ENCODE results near the gene SH3TC1.
A peak's percentile ranks its signal among the peaks of the same experiment; 100 is the strongest.

SH3TC1 gene

GRCh38 chr4:8163436-8164193, 35.5 kb upstream of the SH3TC1 start:
- DNase-seq (ENCODE audit: low read depth, low spot score): no peak

- no peak for DNase-seq (ENCODE audit: low read depth, low spot score)
These were observed 34.9 kb upstream of the SH3TC1 start for GRCh38 chr4:8164194-8164565.

GRCh38 chr4:8164687-8165086, 34.4 kb upstream of the SH3TC1 start:
- DNase-seq (ENCODE audit: low read depth, low spot score): no peak

DNA sequence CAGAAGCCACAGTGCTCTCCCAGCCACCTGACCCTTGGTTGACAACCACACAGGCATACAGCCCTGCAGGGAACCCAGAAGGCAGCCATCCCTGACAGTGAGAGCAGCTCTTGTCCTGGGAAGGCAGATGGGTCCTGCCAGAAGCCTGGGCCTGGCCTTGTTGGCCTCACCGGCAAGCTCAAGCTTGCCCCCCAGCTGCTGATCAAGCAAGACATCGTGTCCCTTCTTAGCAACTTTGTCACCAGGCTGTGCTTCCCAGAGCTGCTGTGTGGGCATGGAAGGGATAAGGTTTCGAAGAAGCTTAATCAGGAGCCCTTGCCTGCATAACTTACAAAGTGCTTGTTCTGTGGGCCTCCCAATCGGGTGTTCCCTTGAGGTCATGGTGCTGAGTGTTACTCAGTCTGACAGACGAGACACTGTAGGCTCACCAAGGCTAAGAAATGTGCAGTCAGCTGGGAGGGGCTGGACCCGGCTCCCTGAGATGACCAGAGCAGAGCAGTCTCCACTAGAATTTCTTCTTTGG, 33.7 kb upstream of the SH3TC1 start:
- DNase-seq (ENCODE audit: low read depth, low spot score): no peak

- DNase-seq (ENCODE audit: low read depth, low spot score): no peak
These were observed 31.8 kb upstream of the SH3TC1 start for GRCh38 chr4:8167291-8167690.

- DNase-seq (ENCODE audit: low read depth, low spot score): no peak
These were observed 31.3 kb upstream of the SH3TC1 start for GRCh38 chr4:8167815-8168214.

GRCh38 chr4:8168232-8168631, 30.9 kb upstream of the SH3TC1 start:
- no peak for DNase-seq (ENCODE audit: low read depth, low spot score)

- no peak for DNase-seq (ENCODE audit: low read depth, low spot score)
These were observed 30.1 kb upstream of the SH3TC1 start for GRCh38 chr4:8168832-8169598.

GRCh38 chr4:8169763-8170162, 29.3 kb upstream of the SH3TC1 start:
- DNase-seq (ENCODE audit: low read depth, low spot score): no peak

DNA sequence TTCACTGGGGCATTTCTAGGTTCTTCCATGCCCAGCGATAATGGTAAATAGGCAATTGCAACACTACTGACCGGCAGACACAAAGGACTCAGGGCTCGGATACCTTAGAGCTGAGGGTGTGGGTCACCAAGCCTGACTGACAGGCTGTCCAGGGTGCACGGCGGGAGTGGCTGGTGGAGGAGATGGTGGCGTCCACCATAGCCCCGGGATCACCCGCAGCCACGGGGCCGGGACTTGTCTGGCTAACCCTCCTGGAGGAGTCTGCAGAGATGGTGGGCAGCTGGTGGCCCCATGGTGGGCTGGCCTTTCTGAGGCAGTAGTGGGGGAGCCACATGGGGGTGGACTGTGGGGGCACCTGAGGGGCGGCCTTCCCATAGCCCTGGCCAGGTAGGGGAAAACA, 28.7 kb upstream of the SH3TC1 start:
- DNase-seq (ENCODE audit: low read depth, low spot score): no peak

- DNase-seq (ENCODE audit: low read depth, low spot score): no peak
These were observed 27.8 kb upstream of the SH3TC1 start for GRCh38 chr4:8171266-8171665.

- no peak for DNase-seq (ENCODE audit: low read depth, low spot score)
These were observed 26.8 kb upstream of the SH3TC1 start for GRCh38 chr4:8171984-8172924.

DNA sequence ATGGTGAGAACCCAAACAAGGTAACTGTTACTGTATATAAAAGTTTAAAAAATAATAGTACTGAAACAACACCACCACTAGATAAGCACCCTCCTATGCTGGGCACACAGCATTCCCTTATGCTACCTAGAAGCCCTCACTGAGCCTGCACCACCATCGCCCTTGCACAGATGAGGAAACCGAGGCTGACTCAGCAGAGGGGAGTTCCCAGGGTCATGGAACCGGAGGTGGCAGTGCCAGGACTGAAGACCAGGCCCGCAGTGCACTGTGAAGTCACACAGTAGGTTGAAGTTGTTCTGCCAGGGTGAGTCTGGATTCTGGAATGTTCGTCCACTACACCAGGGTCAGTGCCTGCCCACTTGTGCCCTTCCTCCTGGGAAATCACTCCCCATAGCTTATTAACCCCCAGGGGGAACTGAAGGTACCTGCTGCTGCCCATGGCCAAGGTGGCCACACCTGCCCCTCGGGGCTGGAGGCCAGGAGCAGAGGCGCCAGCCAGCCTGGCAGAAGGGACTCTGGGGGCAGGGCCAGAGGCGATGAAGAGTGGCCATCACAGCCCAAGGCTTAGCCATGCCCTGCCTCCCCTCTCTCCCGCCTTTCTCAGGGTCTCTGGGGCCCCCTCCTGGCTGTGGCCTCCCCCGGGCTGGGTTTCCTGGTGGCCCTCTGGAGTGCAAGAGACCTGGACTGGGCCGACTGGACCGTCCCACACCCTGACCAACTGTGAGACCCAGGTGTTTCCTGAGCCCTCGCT, 25.4 kb upstream of the SH3TC1 start:
- no peak for DNase-seq (ENCODE audit: low read depth, low spot score)

- DNase-seq (ENCODE audit: low read depth, low spot score): no peak
These were observed 24.1 kb upstream of the SH3TC1 start for GRCh38 chr4:8174970-8175369.

DNA sequence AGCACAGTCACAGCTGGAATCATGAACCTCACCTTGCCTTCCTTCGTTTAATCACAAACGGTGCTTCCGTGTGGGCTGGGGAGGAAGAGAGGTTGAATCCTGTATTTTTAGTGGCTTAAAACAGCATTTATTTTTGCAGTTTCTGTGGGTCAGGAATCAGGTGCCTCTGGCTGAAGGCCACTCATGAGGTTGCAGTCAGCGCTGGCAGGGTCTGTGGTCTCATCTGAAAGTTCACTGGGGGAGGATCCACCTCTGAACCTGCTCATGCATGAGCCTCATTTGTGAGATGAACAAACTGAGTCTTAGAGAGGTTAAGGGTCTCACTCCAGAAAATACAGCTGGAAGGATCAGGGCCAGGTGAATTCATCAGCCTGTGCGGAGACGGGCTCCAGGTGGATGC, 23.4 kb upstream of the SH3TC1 start:
- DNase-seq (ENCODE audit: low read depth, low spot score): no peak

- peak; percentile 25 for DNase-seq (ENCODE audit: low read depth, low spot score)
These were observed 22.3 kb upstream of the SH3TC1 start for GRCh38 chr4:8176547-8177399.

DNA sequence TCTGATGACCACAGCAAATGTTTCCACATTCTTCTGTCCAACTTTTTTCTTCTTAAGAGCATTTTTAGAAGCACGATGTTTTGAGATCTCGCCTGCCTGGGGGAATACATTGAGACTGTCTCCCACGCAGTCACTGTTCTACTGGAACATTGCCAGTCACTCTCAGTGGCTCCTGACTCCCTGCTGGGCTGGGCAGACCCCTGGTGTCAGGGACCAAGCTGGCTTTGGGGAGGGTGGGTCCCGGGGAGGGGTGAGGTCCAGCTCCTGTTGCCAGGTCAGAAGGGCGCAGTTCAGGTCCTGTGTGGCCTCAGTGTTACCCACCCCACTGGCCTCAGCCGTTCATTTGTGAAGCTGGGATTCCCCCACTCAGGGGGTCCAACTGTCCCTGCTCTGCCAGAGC, 21.5 kb upstream of the SH3TC1 start:
- no peak for DNase-seq (ENCODE audit: low read depth, low spot score)

GRCh38 chr4:8177956-8178355, 21.1 kb upstream of the SH3TC1 start:
- no peak for DNase-seq (ENCODE audit: low read depth, low spot score)

GRCh38 chr4:8179074-8179473, 20.0 kb upstream of the SH3TC1 start:
- DNase-seq (ENCODE audit: low read depth, low spot score): no peak

DNA sequence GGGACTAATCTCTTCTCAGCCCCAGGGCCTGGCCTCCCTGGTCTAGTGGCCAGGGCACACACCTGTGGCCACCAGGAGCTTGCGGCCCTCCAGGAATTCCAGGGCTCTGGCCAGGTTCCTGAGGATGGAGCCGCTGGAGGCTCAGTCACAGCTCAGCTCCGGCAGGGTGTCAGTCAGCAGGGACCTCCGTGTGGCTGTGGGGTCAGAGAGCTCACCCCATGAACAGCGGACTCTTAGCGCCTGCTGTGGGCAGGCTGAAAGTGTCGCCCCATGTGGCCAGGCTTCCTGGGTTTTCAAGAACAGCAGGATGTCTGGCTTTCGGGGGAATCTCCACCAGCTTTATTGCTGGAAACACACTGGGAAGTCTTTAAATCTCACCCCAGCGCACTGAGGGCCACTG, 19.3 kb upstream of the SH3TC1 start:
- no peak for DNase-seq (ENCODE audit: low read depth, low spot score)
